HCT116 (cell line): ENCODE measurements around the gene MRPS27. TPM values are rescaled to one million over a fixed set of nuclear protein-coding genes. Genes with fewer than 3 reads are reported as not detected.

ENCODE experiments used
- ATAC-seq: fragments of 200-7000 bp; cut with Tn5 transposase; 2 replicates; pipeline ENCODE4 v1.9.1; 2020; ENCODE audit warnings: mild to moderate bottlenecking, moderate library complexity
- BruUV-seq: library from RNA; stranded (reverse); fragments of 400-500 nt; replicated peaks from 2 replicates; lab custom pipeline; 2021; lab: Mats Ljungman, UMichigan
- CTCF ChIA-PET: fragments of 300-600 bp; sonication (Branson Sonifier 250); formaldehyde crosslinking; loops from one replicate; lab custom pipeline; 2021; ENCODE audit warnings: antibody characterized with exemption; lab: Charles Lee
- POLR2A ChIA-PET: fragments of 300-600, 350-600 bp; sonication (Branson Sonifier 250); formaldehyde crosslinking; loops from one replicate; lab custom pipeline; 2021; ENCODE audit warnings: antibody characterized with exemption; lab: Charles Lee
- RAD21 ChIA-PET, 2 experiments: fragments of 300-600 bp; sonication (Branson Sonifier 250); formaldehyde crosslinking; loops; one replicate each; lab custom pipeline; 2023; ENCODE audit warnings: low total read pairs in 2 of 2; ENCODE audit not compliant: uncharacterized antibody in 2 of 2, unreplicated experiment in 2 of 2, low non-redundant PET in 1 of 2; lab: Charles Lee
- DNase-seq: peaks from one replicate; pipeline ENCODE4 v3.0.0-alpha.2; 2010; ENCODE audit warnings: low read depth, low spot score
- H2AFZ ChIP-seq: fragments of 200-600 bp; shearing (Covaris generic), sonication (generic); 2 replicates; pipeline ENCODE4 v1.6.1; 2017; ENCODE audit warnings: low read depth, mixed run types, mixed read lengths, antibody characterized with exemption, low read length; ENCODE audit not compliant: poor library complexity, severe bottlenecking
- H3K27ac ChIP-seq: 2 replicates; pipeline ENCODE4 v1.5.1; 2012; ENCODE audit warnings: low read depth, low read length
- H3K27me3 ChIP-seq: fragments of 200-600 bp; sonication (generic); 2 replicates; pipeline ENCODE4 v1.6.1; 2016; ENCODE audit warnings: mixed run types, low read length, mixed read lengths; ENCODE audit not compliant: insufficient read depth
- H3K36me3 ChIP-seq, 2 experiments: fragments of 200-500 bp in 1 of 2; fragments of 200-600 bp in 1 of 2; sonication (Bioruptor generic) in 1 of 2; sonication (generic) in 1 of 2; 2 replicates each; pipeline versions ENCODE4 v1.5.1 to v1.6.1; 2014 to 2016; ENCODE audit warnings: low read length in 2 of 2, inconsistent platforms in 1 of 2, mixed read lengths in 1 of 2, mixed run types in 1 of 2; ENCODE audit not compliant: insufficient read depth in 2 of 2, control insufficient read depth in 1 of 2
- H3K4me1 ChIP-seq, 2 experiments: fragments of 200-600 bp in 1 of 2; sonication (generic) in 1 of 2; 2 replicates each; pipeline versions ENCODE4 v1.5.1 to v1.6.1; 2012 to 2017; ENCODE audit warnings: low read length in 2 of 2, inconsistent platforms in 1 of 2, mild to moderate bottlenecking in 1 of 2, mixed read lengths in 1 of 2, mixed run types in 1 of 2, moderate library complexity in 1 of 2; ENCODE audit not compliant: insufficient read depth in 2 of 2, control insufficient read depth in 1 of 2
- H3K4me2 ChIP-seq: fragments of 200-600 bp; sonication (generic); 2 replicates; pipeline ENCODE4 v1.6.1; 2017; ENCODE audit warnings: mixed run types, low read length, mixed read lengths
- H3K4me3 ChIP-seq, 2 experiments: fragments of 200-600 bp in 1 of 2; sonication (generic) in 1 of 2; replicated peaks in 1 of 2; 2 replicates each; pipeline ENCODE4 v1.5.1; 2011 to 2016; ENCODE audit warnings: low read length in 2 of 2, control low read depth in 1 of 2, low read depth in 1 of 2, mild to moderate bottlenecking in 1 of 2, mixed read lengths in 1 of 2, mixed run types in 1 of 2
- H3K79me2 ChIP-seq: fragments of 200-600 bp; sonication (generic); 2 replicates; pipeline ENCODE4 v1.6.1; 2017; ENCODE audit warnings: mild to moderate bottlenecking, mixed run types, low read length, moderate library complexity, mixed read lengths; ENCODE audit not compliant: insufficient read depth
- H3K9ac ChIP-seq: fragments of 200-600 bp; sonication (generic); 2 replicates; pipeline ENCODE4 v1.6.1; 2016; ENCODE audit warnings: low read length, mixed read lengths
- H3K9me2 ChIP-seq: fragments of 200-600 bp; sonication (generic), shearing (Covaris generic); 2 replicates; pipeline ENCODE4 v1.6.1; 2017; ENCODE audit warnings: mixed run types, mild to moderate bottlenecking, moderate library complexity; ENCODE audit not compliant: insufficient read depth
- H3K9me3 ChIP-seq, 2 experiments: fragments of 200-500 bp in 1 of 2; fragments of 200-600 bp in 1 of 2; sonication (Bioruptor generic) in 1 of 2; sonication (generic) in 1 of 2; 2 replicates each; pipeline ENCODE4 v1.6.1; 2014 to 2017; ENCODE audit warnings: low read length in 2 of 2, mixed read lengths in 2 of 2, inconsistent platforms in 1 of 2, low read depth in 1 of 2, mild to moderate bottlenecking in 1 of 2, mixed run types in 1 of 2, moderate library complexity in 1 of 2; ENCODE audit not compliant: control insufficient read depth in 1 of 2, insufficient read depth in 1 of 2
- H4K20me1 ChIP-seq: fragments of 200-600 bp; sonication (generic), shearing (Covaris generic); 2 replicates; pipeline ENCODE4 v1.6.1; 2017; ENCODE audit warnings: mixed run types, mild to moderate bottlenecking, moderate library complexity; ENCODE audit not compliant: insufficient read depth
- CBX3 ChIP-seq: IDR thresholded peaks from 2 replicates; pipeline ENCODE4 v1.6.1; 2012; ENCODE audit warnings: low read depth
- CTCF ChIP-seq, 3 experiments: fragments of 200-600 bp in 1 of 3; sonication (generic) in 1 of 3; IDR thresholded peaks in 2 of 3; conservative IDR thresholded peaks in 1 of 3; 2 replicates each; pipeline ENCODE4 v1.5.1; 2012 to 2017; ENCODE audit warnings: low read depth in 2 of 3, low read length in 2 of 3, antibody characterized with exemption in 1 of 3, borderline replicate concordance in 1 of 3, control low read depth in 1 of 3, mild to moderate bottlenecking in 1 of 3, mixed read lengths in 1 of 3, mixed run types in 1 of 3, moderate library complexity in 1 of 3; ENCODE audit not compliant: insufficient read depth in 1 of 3
- EGR1 ChIP-seq: IDR thresholded peaks from 2 replicates; pipeline ENCODE4 v1.6.1; 2012; ENCODE audit warnings: low read depth
- ELF1 ChIP-seq: IDR thresholded peaks from 2 replicates; pipeline ENCODE4 v1.6.1; 2012; ENCODE audit warnings: low read depth, borderline replicate concordance
- EZH2phosphoT487 ChIP-seq: fragments of 200-600 bp; IDR thresholded peaks from 2 replicates; pipeline ENCODE4 v1.6.1; 2018; ENCODE audit warnings: antibody characterized with exemption, borderline replicate concordance
- JUND ChIP-seq: IDR thresholded peaks from 2 replicates; pipeline ENCODE4 v1.6.1; 2012
- POLR2A ChIP-seq: IDR thresholded peaks from 2 replicates; pipeline ENCODE4 v1.7.0; 2011; ENCODE audit warnings: borderline replicate concordance; ENCODE audit not compliant: insufficient read depth, insufficient read length; ENCODE audit errors: extremely low read depth
- RAD21 ChIP-seq: IDR thresholded peaks from 2 replicates; pipeline ENCODE4 v1.6.1; 2012; ENCODE audit warnings: low read depth, mild to moderate bottlenecking
- REST ChIP-seq: IDR thresholded peaks from 2 replicates; pipeline ENCODE4 v1.6.1; 2012; ENCODE audit warnings: low read depth
- SRF ChIP-seq: IDR thresholded peaks from 2 replicates; pipeline ENCODE4 v1.6.1; 2012; ENCODE audit warnings: low read depth
- TCF7L2 ChIP-seq: IDR thresholded peaks from 2 replicates; pipeline ENCODE4 v1.7.0; 2011; ENCODE audit warnings: borderline replicate concordance, inconsistent platforms; ENCODE audit not compliant: insufficient read depth, insufficient read length; ENCODE audit errors: extremely low read depth
- ZFX ChIP-seq: fragments of 450-650 bp; IDR thresholded peaks from 2 replicates; pipeline ENCODE4 v1.6.1; 2017
- ZNF274 ChIP-seq: fragments of 200-500 bp; sonication (Bioruptor generic); IDR thresholded peaks from 2 replicates; pipeline ENCODE4 v1.6.1; 2014; ENCODE audit warnings: mild to moderate bottlenecking, low read depth, low read length, inconsistent platforms
- intact Hi-C: fragments of 100-400 bp; cut with micrococcal nuclease; formaldehyde crosslinking; loops from 2 replicates; pipeline ENCODE4 v1.10.0; 2022
- total RNA-seq: library from RNA; stranded (reverse); gene quantifications from one replicate; pipeline ENCODE4 v1.2.1, GENCODE V29; 2021; ENCODE audit not compliant: unreplicated experiment
- TF ChIP-seq, protein P1 (sequence below): IDR thresholded peaks from 2 replicates; pipeline ENCODE4 v1.6.1; 2011; ENCODE audit warnings: mild to moderate bottlenecking, low read length, moderate library complexity; ENCODE audit not compliant: insufficient replicate concordance; ENCODE audit errors: extremely low read depth
- TF ChIP-seq, protein P2 (sequence below): IDR thresholded peaks from 2 replicates; pipeline ENCODE4 v1.6.1; 2012
- TF ChIP-seq, protein P3 (sequence below): IDR thresholded peaks from 2 replicates; pipeline ENCODE4 v1.6.1; 2012

The MRPS27 gene
- total RNA-seq, 1 experiment from 2014 or later, result 113 TPM

GRCh38 chr5:72244862-72245371 is 75.1 kb downstream of the MRPS27 start (continued):
- TF ChIP-seq, protein P1, sequence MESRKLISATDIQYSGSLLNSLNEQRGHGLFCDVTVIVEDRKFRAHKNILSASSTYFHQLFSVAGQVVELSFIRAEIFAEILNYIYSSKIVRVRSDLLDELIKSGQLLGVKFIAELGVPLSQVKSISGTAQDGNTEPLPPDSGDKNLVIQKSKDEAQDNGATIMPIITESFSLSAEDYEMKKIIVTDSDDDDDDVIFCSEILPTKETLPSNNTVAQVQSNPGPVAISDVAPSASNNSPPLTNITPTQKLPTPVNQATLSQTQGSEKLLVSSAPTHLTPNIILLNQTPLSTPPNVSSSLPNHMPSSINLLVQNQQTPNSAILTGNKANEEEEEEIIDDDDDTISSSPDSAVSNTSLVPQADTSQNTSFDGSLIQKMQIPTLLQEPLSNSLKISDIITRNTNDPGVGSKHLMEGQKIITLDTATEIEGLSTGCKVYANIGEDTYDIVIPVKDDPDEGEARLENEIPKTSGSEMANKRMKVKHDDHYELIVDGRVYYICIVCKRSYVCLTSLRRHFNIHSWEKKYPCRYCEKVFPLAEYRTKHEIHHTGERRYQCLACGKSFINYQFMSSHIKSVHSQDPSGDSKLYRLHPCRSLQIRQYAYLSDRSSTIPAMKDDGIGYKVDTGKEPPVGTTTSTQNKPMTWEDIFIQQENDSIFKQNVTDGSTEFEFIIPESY, result no peak
- TF ChIP-seq JUND, result no peak
- no peak for TF ChIP-seq ZFX
- TF ChIP-seq, all 23 proteins: peak for 2

- POLR2A ChIA-PET, result no interaction called here
- H2AFZ ChIP-seq, result no peak overlapping the region
- no peak for ATAC-seq
- intact Hi-C loops, result no loop called here
- peaks cover 81% of the 10 kb centered on the region for H3K79me2 ChIP-seq
- H3K9ac ChIP-seq, result no peak overlapping the region
- H3K27ac ChIP-seq, result no peak overlapping the region
- no peak for DNase-seq
- CTCF ChIA-PET, result no interaction called here
- peaks cover 13% of the 10 kb centered on the region; the same call in 1 of the 2 replicates for H4K20me1 ChIP-seq
- H3K9me2 ChIP-seq, result no peaks in the 10 kb centered on the region
- H3K4me1 ChIP-seq, result peaks cover 19 to 34% of the 10 kb centered on the region in 2 experiments
- H3K36me3 ChIP-seq, result no peaks in the 10 kb centered on the region
- H3K9me3 ChIP-seq, result no peaks in the 10 kb centered on the region
- H3K4me3 ChIP-seq, result no peak overlapping the region
- H3K27me3 ChIP-seq, result no peaks in the 10 kb centered on the region
- no TSS peak for BruUV-seq
- RAD21 ChIA-PET, result no interaction called here
- H3K4me2 ChIP-seq, result no peak overlapping the region
- TF ChIP-seq EZH2phosphoT487, result no peak
- TF ChIP-seq CTCF (IDR thresholded peaks at IDR 0.05 in 2 of 3, conservative IDR thresholded peaks at IDR 0.05 in 1 of 3; ENCODE audit: borderline replicate concordance in 1 of 3, insufficient read depth in 1 of 3, low read depth in 2 of 3, low read length in 2 of 3), result no peak
- TF ChIP-seq EGR1, result no peak
- TF ChIP-seq ELF1, result no peak
- TF ChIP-seq, protein P2, sequence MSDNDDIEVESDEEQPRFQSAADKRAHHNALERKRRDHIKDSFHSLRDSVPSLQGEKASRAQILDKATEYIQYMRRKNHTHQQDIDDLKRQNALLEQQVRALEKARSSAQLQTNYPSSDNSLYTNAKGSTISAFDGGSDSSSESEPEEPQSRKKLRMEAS, result no peak
- no peak for TF ChIP-seq RAD21
- TF ChIP-seq TCF7L2, result no peak
- no peak for TF ChIP-seq POLR2A
- no peak for TF ChIP-seq CBX3
- no peak for TF ChIP-seq ZNF274
- no peak for TF ChIP-seq SRF
- TF ChIP-seq REST, result no peak
- TF ChIP-seq, protein P3, sequence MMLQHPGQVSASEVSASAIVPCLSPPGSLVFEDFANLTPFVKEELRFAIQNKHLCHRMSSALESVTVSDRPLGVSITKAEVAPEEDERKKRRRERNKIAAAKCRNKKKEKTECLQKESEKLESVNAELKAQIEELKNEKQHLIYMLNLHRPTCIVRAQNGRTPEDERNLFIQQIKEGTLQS, result no peak
Observed at GRCh38 chr5:72243706-72244105, 76.3 kb downstream of the MRPS27 start.
